HG03196 (cell line): Measurements from ENCODE around the gene SERTAD1.

Source experiments
- ATAC-seq: cut with Tn5 transposase; IDR thresholded peaks from one replicate; pipeline ENCODE4 v1.9.1; 2021; ENCODE audit not compliant: unreplicated experiment

The SERTAD1 gene

GRCh38 chr19:40407714-40408597 lies 17.8 kb downstream of the SERTAD1 start:
- ATAC-seq = no peak

- ATAC-seq = peak; percentile 71
Observed at GRCh38 chr19:40403262-40403984, 22.4 kb downstream of the SERTAD1 start.

- ATAC-seq = no peak
Observed at GRCh38 chr19:40400559-40400958, 25.2 kb downstream of the SERTAD1 start.

GRCh38 chr19:40398417-40399131 lies 27.2 kb downstream of the SERTAD1 start:
- ATAC-seq = no peak

GRCh38 chr19:40397568-40397906 lies 28.3 kb downstream of the SERTAD1 start:
- no peak for ATAC-seq

GRCh38 chr19:40396886-40397567 lies 28.8 kb downstream of the SERTAD1 start:
- no peak for ATAC-seq

- no peak for ATAC-seq
Observed at GRCh38 chr19:40395956-40396355, 29.8 kb downstream of the SERTAD1 start.

GRCh38 chr19:40394816-40395210 lies 31.0 kb downstream of the SERTAD1 start:
- no peak for ATAC-seq

- no peak for ATAC-seq
Observed at GRCh38 chr19:40393894-40394815, 31.6 kb downstream of the SERTAD1 start.

- ATAC-seq = no peak
Observed at GRCh38 chr19:40392894-40393517, 32.8 kb downstream of the SERTAD1 start.

- no peak for ATAC-seq
Observed at GRCh38 chr19:40392123-40392522, 33.7 kb downstream of the SERTAD1 start.

GRCh38 chr19:40390084-40390742 lies 35.6 kb downstream of the SERTAD1 start, which contains the start of gene HIPK4:
HIPK4 (minus strand) TSS chr19:40390181; CDS start chr19:40389902, 279 bp downstream.
- no peak for ATAC-seq

- ATAC-seq = no peak
Observed at GRCh38 chr19:40389404-40390083, 36.2 kb downstream of the SERTAD1 start.

GRCh38 chr19:40388481-40388880 lies 37.3 kb downstream of the SERTAD1 start:
- no peak for ATAC-seq

- no peak for ATAC-seq
Observed at GRCh38 chr19:40387155-40387554, 38.6 kb downstream of the SERTAD1 start.

GRCh38 chr19:40383668-40384248 lies 42.0 kb downstream of the SERTAD1 start:
- no peak for ATAC-seq

GRCh38 chr19:40381321-40381720 lies 44.5 kb downstream of the SERTAD1 start:
- no peak for ATAC-seq
